ENCODE results near the gene ZHX3.

Gene ZHX3

GRCh38 chr20:41293269-41294037, 24.1 kb downstream of the ZHX3 start:
- no peak for DNase-seq (ENCODE audit: extremely low spot score)
- ChIA-PET CTCF (interaction anchor here (0.9 to 1.5 kb wide), 5 partner anchors 10 to 18 kb away, joined by 3 to 5 read pairs (median 4); no protein-coding TSS in a partner anchor), POLR2A (no interaction called here)
- TF ChIP-seq CTCF (IDR thresholded peaks at IDR 0.05; ENCODE audit: control extremely low read depth, extremely low read depth, low read depth, missing control alignments), result no peak

GRCh38 chr20:41290804-41291389, 26.6 kb downstream of the ZHX3 start:
- TF ChIP-seq CTCF (IDR thresholded peaks at IDR 0.05; ENCODE audit: control extremely low read depth, extremely low read depth, low read depth, missing control alignments), result no peak
- DNase-seq (ENCODE audit: extremely low spot score), result no peak
- ChIA-PET POLR2A (no interaction called here), CTCF (interaction anchor here (0.9 to 1.7 kb wide), 6 partner anchors 11 to 49 kb away, joined by 3 to 5 read pairs (median 4); no protein-coding TSS in a partner anchor)

GRCh38 chr20:41287327-41287726, 30.2 kb downstream of the ZHX3 start:
- no peak for TF ChIP-seq CTCF (IDR thresholded peaks at IDR 0.05; ENCODE audit: control extremely low read depth, extremely low read depth, low read depth, missing control alignments)
- POLR2A ChIA-PET, result no interaction called here
- CTCF ChIA-PET, result no interaction called here
- no peak for DNase-seq (ENCODE audit: extremely low spot score)

GRCh38 chr20:41286240-41286851, 31.2 kb downstream of the ZHX3 start:
- POLR2A ChIA-PET, result no interaction called here
- CTCF ChIA-PET, result no interaction called here
- TF ChIP-seq CTCF (IDR thresholded peaks at IDR 0.05; ENCODE audit: control extremely low read depth, extremely low read depth, low read depth, missing control alignments), result no peak
- no peak for DNase-seq (ENCODE audit: extremely low spot score)

- POLR2A ChIA-PET, result no interaction called here
- peak; percentile 54 for DNase-seq (ENCODE audit: extremely low spot score)
- CTCF ChIA-PET, result interaction anchor here (0.7 to 1.3 kb wide), 5 partner anchors 9 to 59 kb away, joined by 3 read pairs; no protein-coding TSS in a partner anchor
- no peak for TF ChIP-seq CTCF (IDR thresholded peaks at IDR 0.05; ENCODE audit: control extremely low read depth, extremely low read depth, low read depth, missing control alignments)
Measured at GRCh38 chr20:41279546-41280225, 37.8 kb downstream of the ZHX3 start.

GRCh38 chr20:41278936-41279335, 38.6 kb downstream of the ZHX3 start:
- POLR2A ChIA-PET, result no interaction called here
- DNase-seq (ENCODE audit: extremely low spot score), result no peak
- CTCF ChIA-PET, result no interaction called here
- no peak for TF ChIP-seq CTCF (IDR thresholded peaks at IDR 0.05; ENCODE audit: control extremely low read depth, extremely low read depth, low read depth, missing control alignments)

All from GM10248 (cell line).